ENCODE measurements around the gene PALM3.

Gene PALM3

DNA sequence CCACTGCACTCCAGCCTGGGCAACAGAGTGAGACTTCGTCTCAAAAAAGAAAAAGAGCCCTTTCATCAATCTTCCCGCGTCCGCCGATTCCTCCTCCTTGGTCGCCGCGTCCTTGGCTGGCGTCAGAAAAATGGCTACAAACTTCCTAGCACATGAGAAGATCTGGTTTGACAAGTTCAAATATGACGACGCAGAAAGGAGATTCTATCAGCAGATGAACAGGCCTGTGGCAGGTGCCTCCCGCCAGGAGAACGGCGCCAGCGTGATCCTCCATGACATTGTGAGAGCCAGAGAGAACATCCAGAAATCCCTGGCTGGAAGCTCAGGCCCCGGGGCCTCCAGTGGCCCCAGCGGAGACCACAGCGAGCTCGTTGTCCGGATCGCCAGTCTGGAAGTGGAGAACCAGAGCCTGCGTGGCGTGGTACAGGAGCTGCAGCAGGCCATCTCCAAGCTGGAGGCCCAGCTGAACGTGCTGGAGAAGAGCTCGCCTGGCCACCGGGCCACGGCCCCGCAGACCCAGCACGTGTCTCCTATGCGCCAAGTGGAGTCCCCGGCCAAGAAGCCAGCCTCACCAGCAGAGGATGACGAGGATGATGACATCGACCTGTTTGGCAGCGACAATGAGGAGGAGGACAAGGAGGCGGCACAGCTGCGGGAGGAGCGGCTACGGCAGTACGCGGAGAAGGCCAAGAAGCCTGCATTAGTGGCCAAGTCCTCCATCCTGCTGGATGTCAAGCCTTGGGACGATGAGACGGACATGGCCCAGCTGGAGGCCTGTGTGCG is 8.6 kb upstream of the PALM3 start:
- H3K4me3 ChIP-seq (ENCODE audit: low read depth, low read length) = no peak overlapping the region
- DNase-seq (ENCODE audit: low read depth) = no peak
- no peak for TF ChIP-seq CTCF (IDR thresholded peaks at IDR 0.05; ENCODE audit: low read depth, low read length, missing control alignments)

- no peak overlapping the region for H3K4me3 ChIP-seq (ENCODE audit: low read depth, low read length)
- no peak for DNase-seq (ENCODE audit: low read depth)
- TF ChIP-seq CTCF (IDR thresholded peaks at IDR 0.05; ENCODE audit: low read depth, low read length, missing control alignments) = no peak
Observed at GRCh38 chr19:14066134-14066533, 4.3 kb upstream of the PALM3 start.

GRCh38 chr19:14063105-14063504 is 1.2 kb upstream of the PALM3 start:
- no peak overlapping the region for H3K4me3 ChIP-seq (ENCODE audit: low read depth, low read length)
- TF ChIP-seq CTCF (IDR thresholded peaks at IDR 0.05; ENCODE audit: low read depth, low read length, missing control alignments) = no peak
- DNase-seq (ENCODE audit: low read depth) = no peak

DNA sequence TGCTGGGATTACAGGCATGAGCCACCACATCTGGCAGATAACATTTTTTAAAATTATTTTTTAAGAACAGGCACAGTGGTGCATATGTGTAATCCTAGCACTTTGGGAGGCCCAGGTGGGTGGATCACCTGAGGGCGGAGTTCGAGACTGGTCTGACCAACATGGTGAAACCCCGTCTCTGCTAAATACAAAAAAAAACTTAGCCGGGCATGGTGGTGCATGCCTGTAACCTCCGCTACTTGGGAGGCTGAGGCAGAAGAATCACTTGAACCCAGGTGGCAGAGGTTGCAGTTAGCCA is 631 bp upstream of the PALM3 start:
- no peak for TF ChIP-seq CTCF (IDR thresholded peaks at IDR 0.05; ENCODE audit: low read depth, low read length, missing control alignments)

DNA sequence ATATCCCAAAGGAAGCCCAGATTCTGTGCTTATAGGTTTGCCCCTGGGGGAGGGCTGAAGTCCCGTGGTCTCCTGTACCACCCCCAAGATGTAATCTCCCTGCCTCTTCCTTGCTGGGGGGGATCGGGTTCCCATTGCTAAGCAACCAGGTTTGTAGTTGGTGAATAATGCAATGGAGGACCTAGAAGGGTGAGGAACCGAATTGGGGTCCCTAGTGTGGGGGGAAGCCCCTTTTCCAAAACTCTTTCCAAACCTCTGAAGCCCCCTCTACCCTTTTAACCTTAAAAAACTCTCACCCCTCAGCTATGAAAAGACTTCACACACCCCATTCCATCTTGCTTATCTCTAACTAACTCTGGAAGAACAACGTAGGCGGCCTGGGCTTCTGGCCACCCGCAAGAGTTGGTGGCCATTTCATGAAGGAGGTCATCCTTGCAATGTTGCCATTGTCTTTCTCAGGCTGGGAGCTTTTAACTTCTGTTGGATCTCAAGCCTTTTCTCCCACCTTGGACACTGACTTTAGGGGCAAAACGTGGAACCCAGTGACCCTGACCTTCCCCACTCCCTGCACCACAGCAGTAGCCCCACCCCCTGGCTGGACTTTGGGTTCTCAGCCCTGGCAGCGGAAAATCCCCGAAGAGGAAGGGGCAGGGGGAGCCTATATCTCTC is 661 bp downstream of the PALM3 start:
- no peak for TF ChIP-seq CTCF (IDR thresholded peaks at IDR 0.05; ENCODE audit: low read depth, low read length, missing control alignments)
- no peak overlapping the region for H3K4me3 ChIP-seq (ENCODE audit: low read depth, low read length)
- DNase-seq (ENCODE audit: low read depth) = no peak

More for the DNA sequence above, 631 bp upstream of the PALM3 start:
- no peak overlapping the region for H3K4me3 ChIP-seq (ENCODE audit: low read depth, low read length)
- DNase-seq (ENCODE audit: low read depth) = no peak

DNA sequence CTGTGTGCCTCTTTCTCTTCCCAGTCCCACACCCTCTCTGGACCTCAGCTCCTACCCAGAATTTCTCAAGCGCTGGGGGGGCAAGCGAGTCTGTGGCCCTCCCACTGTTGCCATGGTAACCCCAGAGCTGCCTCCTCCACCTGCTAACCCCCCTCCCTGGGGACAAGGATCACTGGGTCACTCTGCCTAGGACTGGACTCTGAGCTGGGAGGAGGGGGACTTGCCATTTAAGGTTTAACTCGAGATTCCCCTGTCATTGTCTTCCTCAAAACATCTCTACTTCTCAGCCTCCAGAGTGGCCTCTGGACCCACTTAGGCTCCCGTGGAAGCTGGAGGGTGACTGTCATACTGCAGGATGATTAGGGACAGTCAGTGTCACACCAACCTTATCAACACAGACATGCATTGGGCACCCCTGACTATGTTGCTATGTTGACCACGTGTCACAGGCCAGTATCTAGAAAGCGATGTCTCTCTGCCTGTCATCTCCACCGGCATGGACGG is 2.2 kb downstream of the PALM3 start:
- TF ChIP-seq CTCF (IDR thresholded peaks at IDR 0.05; ENCODE audit: low read depth, low read length, missing control alignments) = no peak
- no peak for DNase-seq (ENCODE audit: low read depth)
- no peak overlapping the region for H3K4me3 ChIP-seq (ENCODE audit: low read depth, low read length)

All from GM12864 (cell line).